Hematopoietic multipotent progenitor cell treated with erythropoietin and hydrocortisone succinate and interleukin-3 and kit ligand, for 15 days (in vitro differentiated cells): ENCODE measurements around the gene RSPH6A.

Source experiments
- DNase-seq: peaks from one replicate; pipeline ENCODE4 v3.0.0-alpha.2; 2015; ENCODE audit warnings: low spot score

Gene RSPH6A

DNA sequence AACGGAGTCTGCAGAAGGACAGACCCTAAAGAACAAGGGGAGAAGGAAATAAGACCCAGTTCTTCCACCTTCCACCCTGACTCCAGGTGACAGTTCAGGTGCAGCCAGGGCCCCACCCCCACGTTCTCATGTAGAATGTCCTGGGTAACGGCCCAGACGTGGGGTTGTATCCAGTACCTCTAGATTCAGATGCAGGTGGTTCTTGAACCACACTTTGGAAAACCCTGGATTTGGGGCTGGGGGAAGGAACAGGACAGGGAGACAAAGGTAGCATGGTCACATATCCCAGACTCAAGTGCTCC is 35.0 kb downstream of the RSPH6A start:
- no peak for DNase-seq

DNA sequence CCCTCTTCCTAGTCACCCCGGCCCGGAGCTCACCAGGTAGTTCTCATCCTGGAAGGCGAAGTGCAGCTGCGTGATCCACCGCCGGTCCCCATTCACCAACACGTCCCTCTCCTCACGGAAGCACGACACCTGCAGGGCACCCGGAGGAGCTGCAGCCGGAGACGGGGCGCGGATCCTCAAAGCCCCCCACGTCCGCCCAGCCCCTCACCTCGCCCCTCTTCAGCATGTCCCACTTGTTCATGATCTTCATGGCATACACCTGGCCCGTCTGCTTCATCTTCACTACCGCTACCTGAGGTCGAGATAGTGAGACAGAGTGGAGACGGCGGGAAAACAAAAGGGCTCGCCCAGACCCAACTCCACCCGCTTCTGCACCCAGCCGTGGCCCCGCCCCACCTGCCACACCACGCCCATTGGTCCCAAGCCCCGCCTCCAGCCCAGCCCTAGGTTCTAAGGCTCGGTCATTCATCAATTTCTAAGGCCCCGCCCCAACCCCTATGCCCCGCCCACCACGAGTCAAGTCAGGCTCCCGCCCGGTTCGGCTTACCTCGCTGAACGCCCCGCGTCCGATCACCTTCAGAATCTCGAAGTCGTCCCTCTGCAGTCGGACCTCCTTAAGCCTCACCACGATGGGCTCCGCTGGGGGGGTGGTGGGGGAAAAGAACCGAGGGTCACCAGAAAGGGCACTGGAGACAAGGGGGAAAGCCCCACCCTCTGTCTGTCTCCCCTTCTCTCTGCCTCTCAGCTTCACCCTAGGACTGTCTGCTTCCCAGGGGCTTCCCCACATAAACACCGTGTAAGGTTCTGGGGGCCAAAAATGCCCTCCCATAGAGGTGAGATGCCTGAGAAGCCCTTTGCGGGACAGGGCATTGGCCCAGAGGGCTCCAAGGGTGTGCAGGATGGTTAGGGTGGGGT is 35.6 kb downstream of the RSPH6A start:
- DNase-seq: peak; percentile 91

DNA sequence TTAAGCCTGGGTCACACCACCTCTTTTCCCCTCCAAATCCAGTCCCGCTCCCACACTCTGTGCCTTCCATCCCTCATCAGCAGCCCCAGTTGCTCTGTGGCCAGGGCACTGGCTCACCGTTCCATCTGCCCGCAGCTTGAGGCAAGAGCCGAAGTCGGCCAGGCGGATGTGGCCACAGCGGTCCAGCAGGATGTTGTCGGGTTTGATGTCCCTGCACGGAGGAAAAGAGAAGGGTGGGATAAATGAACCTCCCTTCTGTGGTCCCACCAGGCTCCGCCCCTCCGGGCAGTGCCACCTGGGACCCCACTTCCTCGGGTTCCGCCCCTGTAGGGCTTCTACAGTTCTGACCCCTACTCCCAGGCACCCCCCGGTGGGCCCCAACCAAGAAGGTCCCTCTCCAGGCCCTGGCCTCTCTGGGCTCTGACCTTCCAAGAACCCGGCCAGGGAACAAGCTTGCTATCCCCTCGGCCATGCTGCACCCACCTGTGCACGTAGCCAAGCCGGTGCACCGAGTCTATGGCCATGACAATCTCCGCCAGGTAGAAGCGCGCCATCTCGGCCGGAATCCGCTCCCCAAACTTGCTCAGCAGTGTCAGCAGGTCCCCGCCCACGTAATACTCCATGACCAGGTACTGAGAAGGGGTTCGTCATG is 37.0 kb downstream of the RSPH6A start:
- no peak for DNase-seq

DNA sequence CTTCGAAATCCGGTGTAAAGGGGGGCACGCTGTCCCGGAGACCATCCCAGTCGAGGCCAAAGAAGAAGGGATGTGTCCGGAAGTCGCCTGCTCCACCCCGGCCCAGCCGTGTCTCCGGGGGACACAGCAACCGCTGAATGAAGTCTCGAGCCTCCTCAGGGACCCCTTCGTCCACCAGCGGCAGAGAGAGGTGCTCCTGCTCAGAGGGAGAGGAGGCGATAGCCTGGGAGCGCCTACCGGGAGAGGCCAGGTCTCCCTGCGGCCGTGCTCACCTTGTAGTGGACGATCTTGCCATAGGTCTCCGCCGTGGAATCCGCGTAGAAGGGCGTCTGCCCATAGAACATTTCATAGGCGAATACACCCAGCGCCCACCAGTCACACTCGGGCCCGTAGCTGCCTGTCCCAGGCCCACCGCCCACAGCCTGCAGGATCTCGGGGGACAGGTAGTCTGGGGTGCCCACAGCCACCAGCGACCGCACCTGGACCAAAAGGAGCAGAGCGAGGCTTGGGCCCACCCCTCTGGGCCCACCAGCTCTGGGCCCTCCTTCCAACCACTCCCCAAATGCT is 37.6 kb downstream of the RSPH6A start:
- no peak for DNase-seq

DNA sequence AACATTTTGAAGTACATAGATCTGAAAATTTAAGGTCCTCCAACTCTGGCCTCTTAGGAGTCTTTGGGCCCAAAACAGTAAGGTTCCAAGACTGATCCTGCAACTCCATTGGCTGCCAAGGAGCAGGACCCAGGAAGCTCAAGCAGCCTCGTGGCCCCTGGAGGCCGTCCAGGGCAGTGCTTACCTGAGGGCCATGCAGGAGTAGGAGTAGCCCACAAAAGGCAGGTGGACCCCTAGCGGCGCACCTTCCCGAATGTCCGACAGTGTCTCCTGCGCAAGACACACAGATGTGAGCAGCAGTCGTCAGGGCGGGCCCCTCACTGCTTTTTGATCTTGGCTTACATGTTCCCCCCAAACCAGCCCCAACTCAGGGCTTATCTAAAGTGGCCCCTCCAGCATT is 40.3 kb downstream of the RSPH6A start:
- DNase-seq: no peak

DNA sequence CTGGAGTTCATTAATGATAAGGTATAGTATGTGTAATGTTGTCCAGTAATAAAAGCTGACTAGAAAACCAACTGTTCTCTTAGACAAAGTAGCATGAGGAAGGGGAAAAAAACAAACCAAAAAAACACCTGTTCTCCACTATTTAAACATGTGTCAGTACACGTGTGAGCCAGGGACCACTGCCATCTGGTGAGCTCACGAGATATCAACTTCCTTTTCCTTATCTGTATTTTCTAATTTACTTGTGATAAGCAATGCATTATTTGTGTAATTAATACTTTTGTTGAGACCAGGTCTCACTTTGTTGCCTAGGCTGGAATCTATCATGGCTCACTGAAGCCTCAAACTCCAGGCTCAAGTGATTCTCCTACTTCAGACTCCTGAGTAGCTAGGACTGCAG is 41.7 kb downstream of the RSPH6A start:
- no peak for DNase-seq

DNA sequence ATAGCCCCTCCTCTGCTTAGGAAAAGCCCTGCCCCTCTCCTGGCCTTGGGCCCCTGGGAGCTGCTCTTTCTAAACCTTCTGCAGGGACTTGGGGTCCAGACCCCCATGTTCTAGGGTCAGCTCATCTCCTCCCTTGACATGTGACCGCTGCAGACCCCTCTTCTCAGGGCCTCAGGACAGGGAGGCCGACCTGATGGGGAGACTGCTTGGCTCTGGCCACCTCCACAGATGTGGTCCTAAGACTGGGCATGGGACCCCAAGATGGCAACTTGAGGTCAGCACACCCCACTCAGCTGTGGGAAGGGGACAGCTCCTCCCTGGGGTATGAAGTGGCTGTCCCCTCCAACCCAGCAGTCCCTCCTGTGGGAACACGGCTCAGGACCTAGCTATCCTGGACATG is 42.2 kb downstream of the RSPH6A start:
- DNase-seq: no peak

DNA sequence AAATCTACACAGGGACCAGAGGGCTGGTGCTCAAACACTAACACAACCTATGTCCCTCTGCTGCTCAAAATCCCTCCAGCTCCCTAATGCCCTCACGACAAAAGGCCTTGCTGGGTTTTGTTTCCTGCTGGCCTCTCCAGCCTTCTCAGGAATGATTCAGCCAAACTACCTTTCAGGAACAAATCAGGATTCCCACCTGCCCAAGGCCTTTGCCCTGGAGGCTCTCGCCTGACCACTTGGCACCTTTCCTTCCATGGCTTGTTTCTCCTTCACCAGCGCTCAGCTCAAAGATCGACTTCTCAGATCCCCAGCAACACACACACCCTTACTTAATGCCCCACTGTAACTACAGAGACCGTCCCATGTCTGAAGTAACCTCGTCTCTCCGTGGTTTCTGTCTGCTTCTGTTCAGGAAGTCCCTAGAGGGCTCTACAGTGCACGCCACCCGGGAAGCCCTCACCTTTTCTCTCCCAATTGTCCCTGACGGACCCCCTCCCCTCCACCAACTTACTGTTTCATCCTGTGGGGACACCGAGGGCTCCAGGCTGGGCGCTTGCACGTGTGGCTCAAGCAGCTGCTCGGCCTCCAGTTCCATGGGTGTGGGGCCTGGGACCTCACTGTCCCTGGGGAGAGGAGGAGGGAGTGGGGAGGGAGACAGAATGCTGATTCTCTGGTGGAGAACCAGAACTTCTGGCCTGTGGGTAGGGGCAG is 42.8 kb downstream of the RSPH6A start:
- DNase-seq: no peak

DNA sequence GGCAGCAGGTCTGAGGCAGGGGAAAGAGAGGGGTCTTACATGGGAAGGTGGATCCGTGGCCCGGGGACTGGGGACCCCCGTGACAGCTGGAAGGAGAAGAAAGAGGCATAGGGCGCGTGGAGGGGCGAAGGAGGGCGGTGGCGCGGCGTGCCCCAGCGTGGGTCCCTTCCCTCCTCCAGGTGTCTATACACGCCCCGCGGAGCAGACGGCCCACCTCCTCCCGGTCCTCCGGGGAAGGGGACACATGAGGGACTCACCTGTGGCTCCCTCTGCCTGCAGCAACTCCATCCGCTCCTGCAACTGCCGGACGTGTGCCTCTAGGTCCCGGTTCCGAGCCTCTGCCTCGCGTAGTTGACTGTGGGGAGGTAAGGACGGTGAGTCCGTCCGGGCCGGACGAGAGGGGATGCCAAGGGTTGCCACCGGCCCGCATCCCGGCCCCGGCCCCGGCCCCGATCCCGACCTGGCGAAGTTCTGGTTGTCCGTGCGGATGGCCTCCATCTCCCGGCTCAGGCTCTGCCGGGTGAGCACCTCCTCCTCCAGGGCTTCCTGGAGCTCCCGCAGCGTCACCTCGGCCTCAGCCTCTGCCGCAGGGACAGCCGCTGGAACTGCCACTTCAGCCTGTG is 43.7 kb downstream of the RSPH6A start:
- no peak for DNase-seq

DNA sequence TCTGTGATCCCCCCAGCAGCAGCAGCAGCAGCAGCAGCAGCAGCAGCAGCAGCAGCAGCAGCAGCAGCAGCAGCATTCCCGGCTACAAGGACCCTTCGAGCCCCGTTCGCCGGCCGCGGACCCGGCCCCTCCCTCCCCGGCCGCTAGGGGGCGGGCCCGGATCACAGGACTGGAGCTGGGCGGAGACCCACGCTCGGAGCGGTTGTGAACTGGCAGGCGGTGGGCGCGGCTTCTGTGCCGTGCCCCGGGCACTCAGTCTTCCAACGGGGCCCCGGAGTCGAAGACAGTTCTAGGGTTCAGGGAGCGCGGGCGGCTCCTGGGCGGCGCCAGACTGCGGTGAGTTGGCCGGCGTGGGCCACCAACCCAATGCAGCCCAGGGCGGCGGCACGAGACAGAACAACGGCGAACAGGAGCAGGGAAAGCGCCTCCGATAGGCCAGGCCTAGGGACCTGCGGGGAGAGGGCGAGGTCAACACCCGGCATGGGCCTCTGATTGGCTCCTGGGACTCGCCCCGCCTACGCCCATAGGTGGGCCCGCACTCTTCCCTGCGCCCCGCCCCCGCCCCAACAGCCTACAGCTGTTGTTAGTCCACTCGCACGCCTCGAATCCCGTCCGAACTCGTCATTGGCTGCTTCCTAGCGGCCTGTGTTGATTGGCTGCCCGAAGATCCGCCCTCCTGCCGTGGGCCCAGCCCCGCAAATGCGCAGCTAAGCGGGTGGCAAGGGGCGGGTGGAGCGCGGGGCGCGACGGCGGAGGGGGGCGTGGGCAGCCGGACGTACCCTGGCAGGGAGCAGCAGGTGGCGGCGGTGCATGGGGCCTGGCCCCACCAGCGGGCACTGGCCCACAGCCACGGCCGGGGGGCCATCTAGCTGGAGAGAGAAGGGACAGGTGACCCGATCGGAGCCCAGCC is 44.7 kb downstream of the RSPH6A start:
- DNase-seq: peak; percentile 96

DNA sequence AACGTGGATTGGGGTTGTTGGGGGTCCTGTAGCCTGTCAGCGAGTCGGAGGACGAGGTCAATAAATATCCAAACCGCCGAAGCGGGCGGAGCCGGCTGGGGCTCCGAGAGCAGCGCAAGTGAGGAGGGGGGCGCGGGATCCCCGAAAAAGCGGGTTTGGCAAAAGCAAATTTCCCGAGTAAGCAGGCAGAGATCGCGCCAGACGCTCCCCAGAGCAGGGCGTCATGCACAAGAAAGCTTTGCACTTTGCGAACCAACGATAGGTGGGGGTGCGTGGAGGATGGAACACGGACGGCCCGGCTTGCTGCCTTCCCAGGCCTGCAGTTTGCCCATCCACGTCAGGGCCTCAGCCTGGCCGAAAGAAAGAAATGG is 45.3 kb downstream of the RSPH6A start:
- DNase-seq: peak; percentile 61

DNA sequence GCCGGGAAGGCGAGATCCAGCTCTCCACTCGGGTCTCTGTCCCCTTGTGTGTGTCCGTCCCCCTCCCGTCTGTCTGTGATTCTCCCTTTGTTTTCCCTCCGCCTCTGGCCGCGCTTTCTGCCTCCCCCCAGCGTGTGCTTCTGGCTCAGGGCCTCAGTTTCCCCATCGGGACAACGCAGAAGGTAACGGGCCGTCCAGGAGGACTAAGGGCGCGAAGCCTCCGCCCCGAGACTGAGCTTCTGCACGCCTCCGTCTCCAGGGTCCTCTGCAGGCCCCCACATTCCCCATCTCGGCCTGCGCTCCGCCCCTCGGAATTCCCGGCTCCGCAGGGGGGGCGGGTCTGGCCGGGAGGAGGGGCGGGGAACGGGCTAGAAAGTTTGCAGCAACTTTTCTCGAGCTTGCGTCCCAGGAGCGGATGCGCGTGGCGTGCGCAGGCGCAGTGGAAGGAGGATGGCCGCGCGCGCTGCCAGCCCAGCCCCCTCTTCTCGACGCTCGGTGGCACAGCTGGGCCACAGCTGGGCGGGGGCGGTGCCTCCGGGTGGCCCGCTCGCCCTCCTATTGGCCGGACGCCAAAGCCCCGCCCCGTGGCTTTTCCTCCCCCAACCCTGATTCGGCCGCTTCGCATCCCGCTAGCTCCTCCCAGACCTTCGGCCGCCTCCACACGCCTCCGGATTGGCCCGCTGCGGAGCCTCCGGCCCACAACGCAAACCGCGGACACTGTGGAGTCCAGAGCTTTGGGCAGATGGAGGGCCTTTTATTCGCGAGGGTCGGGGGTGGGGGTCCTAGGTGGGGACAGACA is 45.9 kb downstream of the RSPH6A start, which contains the start of gene SIX5:
TSS of gene SIX5 (minus strand) at position 269 of the 799 bp plus-strand sequence. CDS start 408 bp downstream, outside the sequence.
- peak; percentile 96 for DNase-seq

DNA sequence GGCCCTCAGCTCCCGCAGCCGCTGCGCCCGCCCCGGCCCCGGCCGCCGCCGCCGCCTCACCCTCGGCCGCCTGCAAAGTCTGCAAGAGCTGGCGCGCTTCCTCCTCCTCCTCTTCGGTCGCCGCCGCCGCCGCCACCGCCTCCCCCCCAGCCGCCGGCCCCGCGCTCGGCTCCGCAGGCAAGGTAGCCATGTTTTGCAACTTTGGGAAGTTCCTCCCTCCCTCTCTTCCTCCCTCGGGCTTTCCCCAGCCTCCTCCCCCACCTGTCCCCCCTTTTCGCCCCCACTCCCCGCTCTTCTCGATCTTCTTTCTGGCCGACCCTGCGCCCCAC is 46.5 kb downstream of the RSPH6A start:
- no peak for DNase-seq

DNA sequence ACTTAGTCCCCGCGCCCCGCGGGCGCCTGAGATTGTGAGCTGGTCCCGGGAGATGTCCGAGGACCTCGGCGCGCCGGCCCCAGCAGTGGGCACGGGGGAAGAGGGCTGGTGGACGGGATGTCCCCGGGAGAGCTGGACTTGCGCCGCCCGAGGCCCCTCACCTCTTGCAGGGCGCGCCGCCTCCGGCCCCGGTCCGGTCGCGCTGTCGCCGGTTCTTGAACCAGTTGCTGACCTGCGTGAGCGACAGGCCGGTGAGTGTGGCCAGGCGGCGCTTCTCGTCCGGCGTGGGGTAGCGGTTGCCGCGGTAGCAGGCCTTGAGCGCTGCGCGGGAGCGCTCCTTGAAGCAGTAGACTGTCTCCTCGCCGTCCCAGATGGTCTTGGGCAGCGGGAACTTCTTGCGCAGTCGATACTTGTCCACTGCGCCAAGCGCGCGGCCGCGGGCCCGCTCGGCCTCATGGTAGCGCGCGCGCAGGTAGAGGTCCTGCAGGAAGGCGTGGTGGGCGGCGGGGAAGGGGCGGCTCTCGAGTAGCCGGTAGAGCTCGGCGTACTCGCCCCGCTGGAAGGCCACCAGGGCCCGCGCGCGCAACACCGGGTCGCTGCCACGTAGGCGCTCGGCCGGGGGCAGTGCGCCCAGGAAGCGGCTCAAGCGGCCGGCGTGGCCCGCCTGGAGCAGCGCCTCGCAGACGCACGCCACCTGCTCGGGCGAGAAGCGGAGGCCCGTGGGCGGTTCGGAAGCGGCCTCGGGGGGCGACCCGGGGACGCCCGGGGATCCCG is 47.0 kb downstream of the RSPH6A start:
- DNase-seq: no peak

DNA sequence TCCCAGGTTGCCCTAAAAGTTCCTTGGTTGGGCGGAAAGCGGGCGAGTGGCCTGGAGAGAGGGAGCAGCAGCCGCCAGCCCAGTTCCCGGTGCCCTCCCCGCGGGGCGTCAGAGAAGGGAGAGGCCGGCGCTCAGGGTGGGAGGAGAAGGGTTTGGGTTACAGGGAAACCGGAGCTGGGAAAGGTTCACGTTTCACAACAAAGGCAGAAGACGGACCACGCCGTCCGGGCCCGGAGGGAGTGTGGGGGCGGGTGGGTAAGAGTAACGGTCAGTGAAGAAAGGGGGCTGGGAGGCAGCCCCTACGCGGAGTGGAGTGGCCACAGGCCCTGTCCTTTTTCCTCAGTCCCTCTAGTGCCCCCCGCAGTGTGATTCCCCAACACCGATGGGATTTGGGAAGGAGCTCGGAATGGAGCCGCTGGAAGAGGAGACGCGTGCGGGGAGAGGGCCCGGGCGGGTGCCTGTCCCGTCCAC is 47.7 kb downstream of the RSPH6A start:
- DNase-seq: no peak

DNA sequence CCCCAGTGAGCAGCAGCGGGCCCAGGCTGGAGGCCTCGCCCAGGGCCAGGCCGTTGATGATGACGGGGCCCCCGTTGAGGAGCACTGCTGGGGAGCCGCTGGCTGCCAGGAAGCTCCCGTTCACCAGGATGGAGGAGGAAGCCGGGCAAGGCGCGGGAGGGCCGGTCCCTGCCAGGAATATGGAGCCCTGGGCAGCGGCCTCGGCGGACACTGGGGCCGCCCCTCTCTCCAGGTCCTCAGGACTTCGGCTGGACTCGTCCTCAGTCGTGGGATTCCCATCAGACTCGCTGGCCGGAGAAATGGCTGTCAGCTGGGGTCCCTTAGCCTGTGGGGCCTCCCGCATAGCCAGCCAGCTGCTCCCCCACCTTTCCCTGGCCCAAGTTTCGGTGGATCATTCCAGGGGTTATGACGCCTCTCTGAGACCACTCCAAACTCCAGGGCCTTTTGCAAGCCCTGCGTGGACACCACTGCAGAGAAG is 48.2 kb downstream of the RSPH6A start:
- DNase-seq: no peak

DNA sequence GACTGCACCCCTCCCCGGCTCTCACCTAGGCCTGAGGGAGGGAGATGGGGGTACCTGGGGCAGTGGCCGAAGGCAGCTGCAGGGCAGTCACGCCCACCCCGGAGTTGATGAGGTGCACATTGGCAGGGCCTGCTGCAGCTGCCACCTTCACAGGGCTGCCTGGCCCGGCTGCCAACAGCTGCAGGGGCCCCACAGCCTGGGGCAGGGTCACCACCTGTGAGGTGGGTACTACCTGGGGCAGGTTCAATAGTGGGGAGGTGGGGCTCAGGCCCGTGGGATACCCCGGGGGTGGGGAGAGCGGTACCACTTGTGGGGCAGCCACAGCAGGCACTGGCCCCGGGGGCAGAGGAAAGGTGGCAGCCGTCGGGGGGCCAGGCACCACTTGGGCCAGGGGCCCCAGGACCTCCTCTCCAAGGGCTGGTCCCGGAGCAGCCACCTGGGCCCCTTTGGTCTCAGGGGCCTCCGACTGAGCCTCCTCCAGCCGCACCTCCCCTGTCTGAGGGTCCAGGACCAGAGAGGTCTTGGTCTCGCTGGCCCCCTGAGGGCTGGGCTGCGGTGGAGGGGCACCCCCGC is 48.7 kb downstream of the RSPH6A start:
- no peak for DNase-seq

DNA sequence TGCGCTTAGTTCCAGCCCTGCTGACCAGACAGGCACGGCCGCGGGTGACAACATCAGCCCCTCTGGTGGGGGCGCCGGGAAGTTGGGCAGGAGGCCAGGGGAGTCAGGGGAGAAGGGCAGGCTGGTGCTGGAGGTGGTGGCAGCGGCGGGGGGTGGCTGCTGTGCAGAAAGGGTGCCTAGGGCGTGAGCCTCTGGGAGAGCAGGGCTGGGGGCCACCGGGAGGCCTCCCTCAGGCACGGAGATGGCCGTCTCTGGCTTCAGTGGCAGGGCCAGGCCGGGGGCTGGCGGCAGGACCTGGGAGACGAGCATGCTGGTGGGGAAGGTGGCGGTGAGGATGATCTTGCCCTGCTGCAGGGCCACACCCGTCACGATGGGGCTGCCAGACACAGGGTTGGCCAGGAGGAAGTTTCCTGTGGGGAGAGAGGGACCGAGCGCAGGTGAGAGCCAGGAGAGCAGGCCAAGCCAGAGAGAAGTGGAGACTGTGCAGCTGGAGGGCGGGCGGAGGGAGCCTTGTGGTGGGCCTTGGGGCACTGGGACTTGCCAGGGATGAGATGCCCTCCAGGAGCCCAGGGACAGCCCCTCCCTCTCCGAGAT is 49.3 kb downstream of the RSPH6A start:
- no peak for DNase-seq
